Neural crest cell (in vitro differentiated cells): ENCODE results near the gene L3MBTL4. TPM values are rescaled to one million over a fixed set of nuclear protein-coding genes. Genes with fewer than 3 reads are reported as not detected.

Experiments used
- DNase-seq: peaks from one replicate; pipeline ENCODE4 v3.0.0; 2021; ENCODE audit warnings: low read depth, mixed read lengths, low spot score
- H3K27ac Mint-ChIP-seq: one replicate; pipeline ENCODE4 v1.8.0; 2021; ENCODE audit warnings: mild to moderate bottlenecking, mixed read lengths; ENCODE audit not compliant: unreplicated experiment
- H3K27me3 Mint-ChIP-seq: 2 replicates; pipeline ENCODE4 v1.8.0; 2021; ENCODE audit warnings: low read depth, mild to moderate bottlenecking, mixed read lengths
- H3K36me3 Mint-ChIP-seq: 2 replicates; pipeline ENCODE4 v1.8.0; 2021; ENCODE audit warnings: low read depth, mild to moderate bottlenecking, mixed read lengths
- H3K4me1 Mint-ChIP-seq: 2 replicates; pipeline ENCODE4 v1.8.0; 2021; ENCODE audit warnings: mixed read lengths
- H3K4me3 Mint-ChIP-seq: one replicate; pipeline ENCODE4 v1.8.0; 2021; ENCODE audit warnings: mild to moderate bottlenecking, mixed read lengths
- H3K9me3 Mint-ChIP-seq: 2 replicates; pipeline ENCODE4 v1.8.0; 2021; ENCODE audit warnings: mixed read lengths
- total RNA-seq: library from RNA; stranded (reverse); gene quantifications from 2 replicates; pipeline ENCODE4 v1.2.1, GENCODE V29; 2021
- TF ChIP-seq, protein P1 (sequence below): fragments of 200-600 bp; sonication (generic); conservative IDR thresholded peaks from 2 replicates; pipeline ENCODE4 v1.5.0; 2021; ENCODE audit warnings: antibody characterized with exemption, mild to moderate bottlenecking

Gene L3MBTL4
- total RNA-seq, 1 donor from 2014 or later: 0.65 TPM

DNA sequence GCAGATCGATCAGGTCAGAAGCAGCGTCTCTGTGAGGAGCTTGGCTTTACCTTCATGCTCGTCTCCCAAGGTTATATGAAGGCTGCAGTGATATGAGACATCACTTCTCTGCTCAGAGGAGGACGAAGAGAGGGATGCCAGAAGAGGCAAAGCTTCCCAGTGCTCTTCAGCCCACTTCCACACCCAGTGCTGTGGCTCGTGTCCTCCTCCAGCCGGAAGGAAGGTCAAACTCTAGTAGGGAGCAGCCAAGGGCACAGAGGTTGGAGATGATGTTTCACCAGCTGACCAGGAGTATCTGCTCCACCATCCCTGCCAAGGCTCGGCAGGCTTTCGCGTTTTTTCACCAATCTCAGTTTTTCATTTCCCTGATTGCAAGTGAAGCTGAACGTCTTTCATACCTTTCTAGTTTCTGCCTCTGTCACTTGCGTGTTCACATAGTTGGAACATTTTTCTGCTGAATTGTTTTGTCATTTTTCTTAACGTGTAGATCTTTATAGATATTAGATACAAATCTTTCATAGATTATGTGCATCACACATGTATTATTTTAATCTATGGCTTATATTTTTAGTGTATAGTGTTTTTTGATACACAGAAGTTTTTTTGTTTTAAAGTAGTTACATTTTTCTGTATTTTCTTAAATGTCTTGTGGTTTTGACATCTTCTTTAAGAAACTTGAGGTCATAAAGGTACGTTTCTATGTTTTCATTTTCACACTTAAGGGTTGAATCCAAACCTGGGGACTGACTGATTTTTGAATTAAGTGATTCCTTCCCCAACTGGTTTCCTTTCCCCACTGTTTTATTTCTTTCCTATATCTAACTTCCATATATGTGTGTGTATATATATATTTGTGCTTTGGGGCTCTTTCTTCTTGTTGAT lies 23.5 kb upstream of the L3MBTL4 start:
- no peak overlapping the region for H3K4me3 Mint-ChIP-seq
- TF ChIP-seq, protein P1, sequence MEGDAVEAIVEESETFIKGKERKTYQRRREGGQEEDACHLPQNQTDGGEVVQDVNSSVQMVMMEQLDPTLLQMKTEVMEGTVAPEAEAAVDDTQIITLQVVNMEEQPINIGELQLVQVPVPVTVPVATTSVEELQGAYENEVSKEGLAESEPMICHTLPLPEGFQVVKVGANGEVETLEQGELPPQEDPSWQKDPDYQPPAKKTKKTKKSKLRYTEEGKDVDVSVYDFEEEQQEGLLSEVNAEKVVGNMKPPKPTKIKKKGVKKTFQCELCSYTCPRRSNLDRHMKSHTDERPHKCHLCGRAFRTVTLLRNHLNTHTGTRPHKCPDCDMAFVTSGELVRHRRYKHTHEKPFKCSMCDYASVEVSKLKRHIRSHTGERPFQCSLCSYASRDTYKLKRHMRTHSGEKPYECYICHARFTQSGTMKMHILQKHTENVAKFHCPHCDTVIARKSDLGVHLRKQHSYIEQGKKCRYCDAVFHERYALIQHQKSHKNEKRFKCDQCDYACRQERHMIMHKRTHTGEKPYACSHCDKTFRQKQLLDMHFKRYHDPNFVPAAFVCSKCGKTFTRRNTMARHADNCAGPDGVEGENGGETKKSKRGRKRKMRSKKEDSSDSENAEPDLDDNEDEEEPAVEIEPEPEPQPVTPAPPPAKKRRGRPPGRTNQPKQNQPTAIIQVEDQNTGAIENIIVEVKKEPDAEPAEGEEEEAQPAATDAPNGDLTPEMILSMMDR: no peak
- no peak overlapping the region for H3K27ac Mint-ChIP-seq
- no peaks in the 10 kb centered on the region for H3K36me3 Mint-ChIP-seq
- H3K9me3 Mint-ChIP-seq: no peaks in the 10 kb centered on the region
- H3K4me1 Mint-ChIP-seq: no peaks in the 10 kb centered on the region
- no peak for DNase-seq
- H3K27me3 Mint-ChIP-seq: no peaks in the 10 kb centered on the region

DNA sequence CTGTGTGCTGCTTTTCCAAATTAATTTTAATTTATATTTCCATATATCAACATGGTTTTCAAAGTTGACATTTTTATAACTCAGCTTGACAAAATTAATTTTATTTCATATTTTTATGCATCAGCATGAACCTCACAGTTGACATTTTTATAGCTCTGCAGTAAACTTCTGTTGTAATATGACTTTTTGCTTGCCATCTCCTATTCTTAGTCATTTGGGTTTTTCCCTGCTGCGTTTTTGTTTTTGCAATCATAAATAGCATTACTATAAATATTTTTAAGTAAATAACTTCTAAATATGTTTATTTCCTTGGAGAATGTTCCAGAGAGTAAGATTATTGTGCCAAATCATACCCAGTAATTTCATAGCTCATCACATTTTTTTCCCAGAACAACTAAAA lies 21.0 kb upstream of the L3MBTL4 start:
- Mint-ChIP-seq H3K27me3 (no peaks in the 10 kb centered on the region), H3K4me3 (no peak overlapping the region), H3K36me3 (no peaks in the 10 kb centered on the region), H3K4me1 (no peaks in the 10 kb centered on the region), H3K27ac (no peak overlapping the region), H3K9me3 (no peaks in the 10 kb centered on the region)
- no peak for DNase-seq
- TF ChIP-seq, protein P1: no peak

DNA sequence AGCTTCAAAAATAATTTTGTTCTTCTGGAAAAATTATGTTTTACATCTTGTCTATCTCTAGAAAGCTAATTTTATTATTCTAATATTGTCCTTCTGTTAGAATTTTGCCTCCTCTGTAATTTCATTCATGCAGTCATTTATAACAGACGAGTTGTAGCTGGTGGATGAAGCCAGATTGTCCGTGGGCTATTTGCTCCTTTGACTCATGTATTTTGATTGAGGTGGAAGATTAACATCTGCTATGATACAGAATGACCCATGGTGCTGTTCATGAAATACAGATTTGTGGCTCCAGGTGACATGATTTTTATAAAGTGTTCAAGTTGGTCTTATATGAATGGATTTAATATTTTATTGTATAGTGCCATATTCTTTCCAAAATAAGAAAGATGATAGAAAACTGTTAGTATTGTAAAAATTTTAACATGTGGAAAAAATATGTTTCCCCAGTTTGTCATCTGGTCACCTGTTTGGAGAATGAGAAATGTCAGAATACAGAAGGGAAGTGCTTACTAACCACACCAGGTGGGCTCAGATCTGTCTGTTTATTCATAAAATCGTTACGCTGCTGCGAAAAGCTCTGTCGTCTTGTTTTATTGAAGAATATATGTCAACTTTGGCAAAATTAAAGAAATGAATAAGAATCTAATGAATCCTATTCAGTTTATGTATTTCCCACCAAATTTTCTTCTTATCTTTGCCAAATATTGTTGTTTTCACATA lies 20.4 kb upstream of the L3MBTL4 start:
- no peak for DNase-seq
- Mint-ChIP-seq H3K4me3 (no peak overlapping the region), H3K27me3 (no peaks in the 10 kb centered on the region), H3K9me3 (no peaks in the 10 kb centered on the region), H3K27ac (no peak overlapping the region), H3K4me1 (no peaks in the 10 kb centered on the region), H3K36me3 (no peaks in the 10 kb centered on the region)
- TF ChIP-seq, protein P1: no peak

DNA sequence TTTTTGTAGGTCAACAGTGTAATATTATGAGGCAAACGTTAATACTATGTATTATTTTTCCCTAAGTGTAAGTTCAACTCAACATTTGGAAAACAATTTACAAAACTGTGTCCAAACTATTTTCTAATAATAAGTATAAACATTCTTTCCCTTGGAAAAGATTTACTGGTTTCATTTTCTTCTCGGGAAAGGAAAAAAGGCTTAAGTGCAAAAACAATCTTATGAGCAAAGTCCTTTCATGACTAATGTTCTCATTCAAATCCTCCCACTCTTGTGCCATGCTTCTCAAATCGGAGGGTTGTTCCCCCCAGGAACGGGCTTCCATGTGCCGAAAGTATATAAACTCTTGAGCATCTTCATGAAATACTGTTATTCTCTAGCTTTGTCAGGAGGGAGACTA lies 19.8 kb upstream of the L3MBTL4 start:
- Mint-ChIP-seq H3K9me3 (no peaks in the 10 kb centered on the region), H3K4me1 (no peaks in the 10 kb centered on the region), H3K36me3 (no peaks in the 10 kb centered on the region), H3K27ac (no peak overlapping the region), H3K27me3 (no peaks in the 10 kb centered on the region), H3K4me3 (no peak overlapping the region)
- no peak for DNase-seq
- TF ChIP-seq, protein P1: no peak

DNA sequence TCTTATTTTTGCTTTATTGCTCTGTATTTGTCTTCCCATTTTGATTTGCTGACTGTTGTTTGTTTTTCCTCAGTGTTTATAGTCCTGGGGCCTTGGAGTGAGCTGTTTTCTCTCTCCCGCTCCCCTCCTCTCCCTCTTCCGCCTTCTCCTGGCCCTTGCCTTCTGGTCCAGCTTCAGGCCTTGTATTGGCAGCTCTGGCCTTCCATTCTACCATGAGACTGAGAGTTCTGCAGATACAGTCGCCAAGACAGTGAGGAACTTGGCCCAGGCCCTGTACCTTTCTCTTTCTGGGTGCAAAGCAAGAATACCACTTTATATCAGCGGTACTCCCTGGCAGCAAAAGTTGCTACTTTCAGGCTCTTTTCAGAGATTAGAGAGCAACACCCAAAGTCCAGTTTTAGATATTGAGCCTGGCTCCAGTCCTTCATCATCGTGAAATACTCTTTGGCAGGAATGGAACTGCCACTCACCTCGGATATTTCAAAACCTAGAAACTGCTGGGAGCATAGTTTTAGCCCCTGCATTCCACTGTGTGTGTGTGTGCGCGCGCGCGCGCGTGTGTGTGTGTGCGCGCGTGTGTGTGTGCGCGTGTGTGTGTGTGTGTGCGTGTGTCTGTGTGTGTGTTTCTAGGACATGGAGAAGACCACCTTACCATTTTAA lies 17.1 kb upstream of the L3MBTL4 start:
- Mint-ChIP-seq H3K36me3 (no peaks in the 10 kb centered on the region), H3K4me1 (no peaks in the 10 kb centered on the region), H3K27ac (peak overlapping the region; percentile 13), H3K27me3 (no peaks in the 10 kb centered on the region), H3K4me3 (no peak overlapping the region), H3K9me3 (no peaks in the 10 kb centered on the region)
- TF ChIP-seq, protein P1: no peak
- no peak for DNase-seq
